Upper lobe of left lung (tissue), 6 donors: ENCODE results near the gene CYP1A1. TPM values are rescaled to one million over a fixed set of nuclear protein-coding genes. Genes with fewer than 3 reads are reported as not detected.

Experiments
- ATAC-seq, 2 donors: fragments of 200-7000 bp; cut with Tn5 transposase; one replicate each; pipeline ENCODE4 v1.9.1; 2022; ENCODE audit warnings: mild to moderate bottlenecking in 2 of 2, moderate library complexity in 2 of 2; ENCODE audit not compliant: low FRiP score in 2 of 2
- DNase-seq, 2 donors: peaks; one replicate each; pipeline ENCODE4 v3.0.0-alpha.2; 2019 to 2020
- H3K27ac ChIP-seq, 4 donors: fragments of 200-600 bp; sonication (generic); one replicate each; pipeline ENCODE4 v1.5.1; 2016 to 2019
- H3K27me3 ChIP-seq, 4 donors: fragments of 200-600 bp; sonication (generic); one replicate each; pipeline ENCODE4 v1.5.1; 2017 to 2019
- H3K36me3 ChIP-seq, 4 donors: fragments of 200-600 bp; sonication (generic); one replicate each; pipeline ENCODE4 v1.5.1; 2016 to 2019
- H3K4me1 ChIP-seq, 4 donors: fragments of 200-600 bp; sonication (generic); one replicate each; pipeline ENCODE4 v1.5.1; 2018 to 2019
- H3K4me3 ChIP-seq, 4 donors: fragments of 200-600 bp; sonication (generic); one replicate each; pipeline ENCODE4 v1.5.1; 2017 to 2019; ENCODE audit warnings: mild to moderate bottlenecking in 2 of 4, moderate library complexity in 1 of 4
- H3K9me3 ChIP-seq, 4 donors: fragments of 200-600 bp; sonication (generic); one replicate each; pipeline ENCODE4 v1.5.1; 2018 to 2019
- EP300 ChIP-seq, 4 donors: sonication (generic); formaldehyde crosslinking; IDR thresholded peaks; one replicate each; pipeline ENCODE4 v1.5.1; 2017; ENCODE audit warnings: antibody characterized with exemption in 4 of 4, control low read depth in 2 of 4
- POLR2A ChIP-seq, 4 donors: fragments of 450-650 bp; IDR thresholded peaks; one replicate each; pipeline ENCODE4 v1.5.1; 2016 to 2017; ENCODE audit warnings: antibody characterized with exemption in 4 of 4, mild to moderate bottlenecking in 2 of 4
- POLR2AphosphoS5 ChIP-seq, 2 donors: sonication (generic); formaldehyde crosslinking; IDR thresholded peaks; one replicate each; pipeline ENCODE4 v1.5.1; 2017; ENCODE audit warnings: antibody characterized with exemption in 2 of 2
- WGBS, 2 donors: methylation state at CpG; one replicate each; pipeline ENCODE4 v1.1.5; 2017 to 2018; 5-methylcytosine and 5-hydroxymethylcytosine counted together
- total RNA-seq, 6 donors: library from RNA; depleted of rRNA in 4 of 6; stranded (reverse); fragments of >200 nt in 4 of 6; gene quantifications; one replicate each; pipeline versions ENCODE4 v1.1.0 to v1.2.1, GENCODE V29; 2016 to 2021
- TF ChIP-seq, protein P1 (sequence below), 6 experiments: fragments of 450-650 bp in 4 of 6; fragments of 200-600 bp in 2 of 6; sonication (generic) in 2 of 6; IDR thresholded peaks; one replicate each; pipeline ENCODE4 v1.5.1; 2016 to 2019; ENCODE audit warnings: antibody characterized with exemption in 6 of 6
- donor health status: DM: no; HTN: no; CAD: no; lungs with moderate emphysema.
- donor health status: DM: no; HTN: yes; CAD: no; lungs with severe emphysema.

The CYP1A1 gene
- total RNA-seq, 6 donors from 2014 or later: 0.46 to 6.1 (median 0.92) TPM; not detected in 1

DNA sequence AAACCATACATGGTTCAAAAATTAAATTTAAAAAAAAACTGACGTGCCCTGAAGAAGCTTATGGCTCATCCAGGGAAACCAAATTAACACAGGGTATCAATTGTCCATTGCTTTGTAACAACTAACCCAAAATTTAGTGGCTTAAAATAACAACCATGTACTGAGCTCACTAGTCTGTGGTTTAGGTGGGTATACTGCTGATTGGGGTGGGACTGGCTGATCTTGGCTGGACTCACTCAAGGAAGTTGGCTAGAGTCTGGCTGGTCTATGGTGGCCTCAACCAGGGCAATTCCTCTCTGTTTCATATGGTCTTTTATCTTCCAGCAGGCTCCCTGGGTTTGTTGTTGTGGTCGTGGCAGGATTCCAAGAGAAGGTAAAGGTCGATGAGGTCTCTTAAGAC, 15.4 kb downstream of the CYP1A1 start:
- Histone ChIP-seq H3K9me3 (no peaks in the 10 kb centered on the region), H3K27me3 (no peaks in the 10 kb centered on the region), H3K4me1 (peaks cover 0 to 5% (median 3%) of the 10 kb centered on the region in 4 donors), H3K27ac (peak overlapping the region in 2 of 4 donors; percentile 61 to 73), H3K36me3 (no peaks in the 10 kb centered on the region), H3K4me3 (no peak overlapping the region)
- WGBS, 2 donors: 74 to 77% methylated on average over 3 of the region's 3 CpGs
- no peak for DNase-seq
- TF ChIP-seq, protein P1, sequence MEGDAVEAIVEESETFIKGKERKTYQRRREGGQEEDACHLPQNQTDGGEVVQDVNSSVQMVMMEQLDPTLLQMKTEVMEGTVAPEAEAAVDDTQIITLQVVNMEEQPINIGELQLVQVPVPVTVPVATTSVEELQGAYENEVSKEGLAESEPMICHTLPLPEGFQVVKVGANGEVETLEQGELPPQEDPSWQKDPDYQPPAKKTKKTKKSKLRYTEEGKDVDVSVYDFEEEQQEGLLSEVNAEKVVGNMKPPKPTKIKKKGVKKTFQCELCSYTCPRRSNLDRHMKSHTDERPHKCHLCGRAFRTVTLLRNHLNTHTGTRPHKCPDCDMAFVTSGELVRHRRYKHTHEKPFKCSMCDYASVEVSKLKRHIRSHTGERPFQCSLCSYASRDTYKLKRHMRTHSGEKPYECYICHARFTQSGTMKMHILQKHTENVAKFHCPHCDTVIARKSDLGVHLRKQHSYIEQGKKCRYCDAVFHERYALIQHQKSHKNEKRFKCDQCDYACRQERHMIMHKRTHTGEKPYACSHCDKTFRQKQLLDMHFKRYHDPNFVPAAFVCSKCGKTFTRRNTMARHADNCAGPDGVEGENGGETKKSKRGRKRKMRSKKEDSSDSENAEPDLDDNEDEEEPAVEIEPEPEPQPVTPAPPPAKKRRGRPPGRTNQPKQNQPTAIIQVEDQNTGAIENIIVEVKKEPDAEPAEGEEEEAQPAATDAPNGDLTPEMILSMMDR (IDR thresholded peaks at IDR 0.05): no peak
- TF ChIP-seq EP300 (IDR thresholded peaks at IDR 0.05) (no peak), POLR2AphosphoS5 (IDR thresholded peaks at IDR 0.05) (no peak), POLR2A (IDR thresholded peaks at IDR 0.05) (no peak)
- no peak for ATAC-seq

DNA sequence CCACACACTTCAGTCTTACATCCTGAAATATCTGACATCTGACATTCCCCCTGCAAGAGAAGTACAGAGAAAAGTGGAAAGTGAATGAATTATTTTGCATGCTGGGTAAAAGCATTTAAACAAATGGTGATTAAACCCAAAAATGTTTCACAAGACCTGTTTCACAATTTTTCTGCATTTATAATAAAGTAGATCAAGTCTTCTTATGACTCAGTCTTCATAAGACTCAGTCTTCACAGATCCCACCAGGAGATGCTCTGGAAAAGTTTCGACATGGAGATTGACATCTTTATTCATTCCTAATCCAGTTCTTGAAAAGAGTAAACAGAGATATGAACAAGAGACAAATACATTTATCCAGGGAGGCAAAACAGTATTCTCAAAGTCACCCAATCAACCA, 16.3 kb downstream of the CYP1A1 start:
- Histone ChIP-seq H3K36me3 (no peaks in the 10 kb centered on the region), H3K27me3 (no peaks in the 10 kb centered on the region), H3K4me1 (peaks cover 0 to 5% (median 3%) of the 10 kb centered on the region in 4 donors), H3K9me3 (no peaks in the 10 kb centered on the region), H3K4me3 (no peak overlapping the region), H3K27ac (no peak overlapping the region)
- 54 to 62% methylated on average over 1 of the region's 1 CpG for WGBS, 2 donors
- no peak for ATAC-seq
- DNase-seq: no peak
- TF ChIP-seq EP300 (IDR thresholded peaks at IDR 0.05): no peak
- no peak for TF ChIP-seq POLR2A (IDR thresholded peaks at IDR 0.05)
- no peak for TF ChIP-seq POLR2AphosphoS5 (IDR thresholded peaks at IDR 0.05)
- TF ChIP-seq, protein P1 (IDR thresholded peaks at IDR 0.05): no peak

DNA sequence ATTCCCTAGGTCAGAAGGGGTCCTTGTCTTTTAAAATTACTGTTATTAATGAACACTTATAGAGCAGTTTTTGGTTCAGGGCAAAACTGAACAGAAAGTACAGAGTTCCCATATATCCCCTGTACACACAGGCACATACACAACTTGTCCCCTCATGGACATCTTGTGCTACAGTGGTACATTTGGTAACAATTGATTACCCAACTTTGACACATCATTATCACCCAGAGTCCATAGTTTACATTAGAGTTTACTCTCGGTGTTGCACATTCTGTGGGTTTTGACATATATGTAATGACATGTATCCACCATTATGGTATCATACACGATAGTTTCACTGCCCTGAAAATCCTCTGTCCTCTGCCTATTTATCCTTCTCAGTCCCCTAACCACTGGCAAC, 28.5 kb downstream of the CYP1A1 start:
- peaks cover 11 to 34% (median 13%) of the 10 kb centered on the region in 4 donors for H3K4me1 ChIP-seq
- DNase-seq (no peak), ATAC-seq (no peak)
- no peak overlapping the region for H3K27ac ChIP-seq
- H3K4me3 ChIP-seq: peak overlapping the region in 2 of 4 donors; percentile 75 to 93
- no peaks in the 10 kb centered on the region for H3K27me3 ChIP-seq
- TF ChIP-seq, protein P1 (IDR thresholded peaks at IDR 0.05): no peak
- TF ChIP-seq EP300 (IDR thresholded peaks at IDR 0.05) (no peak), POLR2A (IDR thresholded peaks at IDR 0.05) (no peak), POLR2AphosphoS5 (IDR thresholded peaks at IDR 0.05) (no peak)
- H3K9me3 ChIP-seq: no peaks in the 10 kb centered on the region
- 29 to 58% methylated on average over 2 of the region's 2 CpGs for WGBS, 2 donors
- H3K36me3 ChIP-seq: no peaks in the 10 kb centered on the region

DNA sequence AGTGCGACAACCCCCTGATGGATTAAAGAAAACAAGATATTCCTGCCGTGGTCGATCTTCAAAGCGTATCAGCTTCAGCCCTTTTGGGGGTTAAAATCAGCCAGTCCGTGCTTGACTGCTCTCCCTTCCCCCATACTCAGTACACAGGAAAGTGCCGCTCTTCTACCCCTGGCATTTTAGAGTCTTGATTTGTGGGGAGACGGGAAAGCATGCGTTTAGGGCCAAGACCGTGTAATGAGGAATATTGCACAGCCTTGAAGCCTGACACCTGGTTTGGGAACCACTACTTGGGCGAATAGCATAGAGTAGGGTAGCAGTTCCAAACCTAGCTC, 29.0 kb downstream of the CYP1A1 start:
- Histone ChIP-seq H3K36me3 (no peaks in the 10 kb centered on the region), H3K4me1 (peaks cover 11 to 34% (median 13%) of the 10 kb centered on the region in 4 donors), H3K27ac (peak overlapping the region; percentile 79 to 87 (median 83)), H3K9me3 (no peaks in the 10 kb centered on the region), H3K4me3 (peak overlapping the region; percentile 52 to 93 (median 71)), H3K27me3 (no peaks in the 10 kb centered on the region)
- DNase-seq (no peak), ATAC-seq (peak in 1 of 2 donors; percentile 38)
- TF ChIP-seq, protein P1 (IDR thresholded peaks at IDR 0.05): no peak
- TF ChIP-seq EP300 (IDR thresholded peaks at IDR 0.05): no peak
- 5 to 30% methylated on average over 1 to 10 of the region's 10 CpGs for WGBS, 2 donors
